OCI-LY3 (cell line): ENCODE measurements around the gene SYNE1.

Source experiments
- H2AFZ ChIP-seq: fragments of 200-600, 300-600 bp; shearing (Covaris generic); 2 replicates; pipeline ENCODE4 v1.6.0; 2014; ENCODE audit warnings: antibody characterized with exemption, low read depth, low read length
- H3K27ac ChIP-seq: fragments of 200-600, 300-600 bp; sonication (generic); 2 replicates; pipeline ENCODE4 v1.5.1; 2014; ENCODE audit warnings: mild to moderate bottlenecking, low read length, moderate library complexity, mixed read lengths
- H3K27me3 ChIP-seq: fragments of 200-600, 300-600 bp; sonication (generic); 2 replicates; pipeline ENCODE4 v1.6.1; 2014; ENCODE audit warnings: low read depth, low read length, mixed read lengths
- H3K36me3 ChIP-seq: fragments of 200-600, 300-600 bp; sonication (generic); replicated peaks from 2 replicates; pipeline ENCODE3; 2014; ENCODE audit warnings: low read depth, low read length, mixed read lengths
- H3K4me1 ChIP-seq: fragments of 300-600, 200-600 bp; sonication (generic); 2 replicates; pipeline ENCODE4 v1.6.1; 2014; ENCODE audit warnings: low read length, mixed read lengths
- H3K4me2 ChIP-seq: fragments of 200-600, 300-600 bp; sonication (generic); 2 replicates; pipeline ENCODE4 v1.6.1; 2014; ENCODE audit warnings: low read length, mixed read lengths
- H3K4me3 ChIP-seq: fragments of 300-600, 200-600 bp; sonication (generic); 2 replicates; pipeline ENCODE4 v1.5.1; 2014; ENCODE audit warnings: antibody characterized with exemption, mild to moderate bottlenecking, low read length, moderate library complexity
- H3K79me2 ChIP-seq: fragments of 300-600, 200-600 bp; shearing (Covaris generic); 2 replicates; pipeline ENCODE4 v1.6.1; 2014; ENCODE audit warnings: mild to moderate bottlenecking, low read length, mixed read lengths
- H3K9ac ChIP-seq: fragments of 300-600, 200-600 bp; shearing (Covaris generic); 2 replicates; pipeline ENCODE4 v1.6.0; 2014; ENCODE audit warnings: mild to moderate bottlenecking, low read length, moderate library complexity
- H3K9me3 ChIP-seq: fragments of 200-600, 300-600 bp; shearing (Covaris generic); 2 replicates; pipeline ENCODE4 v1.6.1; 2014; ENCODE audit warnings: low read length, mixed read lengths; ENCODE audit not compliant: insufficient read depth
- H4K20me1 ChIP-seq: fragments of 200-600, 300-600 bp; sonication (generic); 2 replicates; pipeline ENCODE4 v1.6.1; 2016; ENCODE audit warnings: low read length, mixed read lengths; ENCODE audit not compliant: insufficient read depth
- EZH2phosphoT487 ChIP-seq: fragments of 200-600 bp; shearing (Covaris generic); IDR thresholded peaks from 2 replicates; pipeline ENCODE4 v1.6.1; 2018; ENCODE audit warnings: antibody characterized with exemption, mixed run types, low read depth
- TF ChIP-seq, protein P1 (sequence below): fragments of 200-600, 300-600 bp; sonication (generic); IDR thresholded peaks from 2 replicates; pipeline ENCODE4 v1.5.1; 2014; ENCODE audit warnings: antibody characterized with exemption, low read length, low read depth

The SYNE1 gene

DNA sequence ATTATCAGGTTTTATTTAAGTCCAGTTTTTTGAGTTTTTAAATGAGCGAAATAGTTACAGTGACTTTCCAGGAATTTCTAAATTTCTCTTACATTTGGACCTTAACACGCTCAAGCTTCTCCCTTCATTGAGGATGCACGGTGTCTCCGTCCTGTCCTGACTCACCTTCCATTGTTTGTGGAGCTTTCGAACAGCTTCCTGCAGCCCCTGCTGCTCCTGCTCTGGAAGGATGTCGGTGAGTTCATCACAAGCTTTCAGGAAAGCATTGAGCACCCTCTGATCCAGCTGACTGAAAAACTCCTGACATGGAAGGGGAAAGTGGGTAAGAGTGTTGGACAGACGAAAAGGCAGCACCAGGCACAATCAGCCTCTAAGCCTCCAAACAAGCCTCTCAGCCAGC is 183.7 kb downstream of the SYNE1 start:
- H3K4me1 ChIP-seq = no peaks in the 10 kb centered on the region
- H2AFZ ChIP-seq = no peak overlapping the region
- TF ChIP-seq EZH2phosphoT487 = no peak
- TF ChIP-seq, protein P1, sequence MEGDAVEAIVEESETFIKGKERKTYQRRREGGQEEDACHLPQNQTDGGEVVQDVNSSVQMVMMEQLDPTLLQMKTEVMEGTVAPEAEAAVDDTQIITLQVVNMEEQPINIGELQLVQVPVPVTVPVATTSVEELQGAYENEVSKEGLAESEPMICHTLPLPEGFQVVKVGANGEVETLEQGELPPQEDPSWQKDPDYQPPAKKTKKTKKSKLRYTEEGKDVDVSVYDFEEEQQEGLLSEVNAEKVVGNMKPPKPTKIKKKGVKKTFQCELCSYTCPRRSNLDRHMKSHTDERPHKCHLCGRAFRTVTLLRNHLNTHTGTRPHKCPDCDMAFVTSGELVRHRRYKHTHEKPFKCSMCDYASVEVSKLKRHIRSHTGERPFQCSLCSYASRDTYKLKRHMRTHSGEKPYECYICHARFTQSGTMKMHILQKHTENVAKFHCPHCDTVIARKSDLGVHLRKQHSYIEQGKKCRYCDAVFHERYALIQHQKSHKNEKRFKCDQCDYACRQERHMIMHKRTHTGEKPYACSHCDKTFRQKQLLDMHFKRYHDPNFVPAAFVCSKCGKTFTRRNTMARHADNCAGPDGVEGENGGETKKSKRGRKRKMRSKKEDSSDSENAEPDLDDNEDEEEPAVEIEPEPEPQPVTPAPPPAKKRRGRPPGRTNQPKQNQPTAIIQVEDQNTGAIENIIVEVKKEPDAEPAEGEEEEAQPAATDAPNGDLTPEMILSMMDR = no peak
- no peak overlapping the region for H3K9ac ChIP-seq
- H3K27me3 ChIP-seq = no peaks in the 10 kb centered on the region
- H3K4me3 ChIP-seq = no peak overlapping the region
- H3K9me3 ChIP-seq = no peaks in the 10 kb centered on the region
- H3K79me2 ChIP-seq = no peaks in the 10 kb centered on the region
- no peak overlapping the region for H3K4me2 ChIP-seq
- H4K20me1 ChIP-seq = no peaks in the 10 kb centered on the region
- H3K36me3 ChIP-seq = no peaks in the 10 kb centered on the region
- H3K27ac ChIP-seq = no peak overlapping the region

GRCh38 chr6:152452639-152453038 is 184.5 kb downstream of the SYNE1 start:
- Histone ChIP-seq H3K79me2 (no peaks in the 10 kb centered on the region), H3K27ac (no peak overlapping the region), H4K20me1 (no peaks in the 10 kb centered on the region), H2AFZ (no peak overlapping the region), H3K36me3 (no peaks in the 10 kb centered on the region), H3K4me3 (no peak overlapping the region), H3K9ac (no peak overlapping the region), H3K4me1 (no peaks in the 10 kb centered on the region), H3K9me3 (no peaks in the 10 kb centered on the region), H3K4me2 (no peak overlapping the region), H3K27me3 (no peaks in the 10 kb centered on the region)
- TF ChIP-seq EZH2phosphoT487 = no peak
- TF ChIP-seq, protein P1 = no peak

- Histone ChIP-seq H3K79me2 (no peaks in the 10 kb centered on the region), H3K27me3 (no peaks in the 10 kb centered on the region), H3K27ac (no peak overlapping the region), H3K9ac (no peak overlapping the region), H2AFZ (no peak overlapping the region), H4K20me1 (no peaks in the 10 kb centered on the region), H3K4me1 (no peaks in the 10 kb centered on the region), H3K4me2 (no peak overlapping the region), H3K9me3 (no peaks in the 10 kb centered on the region), H3K36me3 (no peaks in the 10 kb centered on the region), H3K4me3 (no peak overlapping the region)
- TF ChIP-seq EZH2phosphoT487 = no peak
- TF ChIP-seq, protein P1 = no peak
Observed at GRCh38 chr6:152450519-152450918, 186.6 kb downstream of the SYNE1 start.

DNA sequence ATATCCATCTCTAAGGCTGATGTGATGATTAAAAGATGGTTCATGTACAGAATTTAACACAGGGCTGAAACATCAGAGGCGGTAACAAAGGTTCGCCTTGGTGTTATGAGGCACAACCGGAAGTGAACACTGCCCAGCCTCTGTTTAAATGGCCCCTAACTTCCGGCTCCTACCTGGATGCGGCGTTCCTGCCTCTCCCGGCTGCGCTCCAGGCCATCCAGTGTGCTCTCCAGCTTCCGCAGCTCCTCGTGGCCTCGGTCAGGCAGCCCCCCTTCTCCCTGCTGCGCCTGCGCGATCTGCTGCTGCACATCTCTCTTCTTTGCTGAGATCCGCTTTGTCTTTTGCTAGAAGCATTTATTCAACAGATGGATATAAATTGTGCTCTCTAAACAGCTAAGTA is 195.3 kb downstream of the SYNE1 start:
- Histone ChIP-seq H3K9ac (no peak overlapping the region), H3K79me2 (no peaks in the 10 kb centered on the region), H3K4me1 (no peaks in the 10 kb centered on the region), H3K4me2 (no peak overlapping the region), H3K4me3 (no peak overlapping the region), H3K27me3 (no peaks in the 10 kb centered on the region), H4K20me1 (no peaks in the 10 kb centered on the region), H3K9me3 (no peaks in the 10 kb centered on the region), H3K36me3 (no peaks in the 10 kb centered on the region), H2AFZ (no peak overlapping the region), H3K27ac (no peak overlapping the region)
- TF ChIP-seq EZH2phosphoT487 = no peak
- TF ChIP-seq, protein P1 = no peak
